VCaP (cell line): ENCODE data around the gene TMEM138.

Experiments
- H3K27ac ChIP-seq: fragments of 450-650 bp; 2 replicates; pipeline ENCODE4 v1.5.1; 2017
- TF ChIP-seq, protein P1 (sequence below): fragments of 450-650 bp; conservative IDR thresholded peaks from 2 replicates; pipeline ENCODE4 v1.5.1; 2017; ENCODE audit warnings: mild to moderate bottlenecking, moderate library complexity

TMEM138 gene

DNA sequence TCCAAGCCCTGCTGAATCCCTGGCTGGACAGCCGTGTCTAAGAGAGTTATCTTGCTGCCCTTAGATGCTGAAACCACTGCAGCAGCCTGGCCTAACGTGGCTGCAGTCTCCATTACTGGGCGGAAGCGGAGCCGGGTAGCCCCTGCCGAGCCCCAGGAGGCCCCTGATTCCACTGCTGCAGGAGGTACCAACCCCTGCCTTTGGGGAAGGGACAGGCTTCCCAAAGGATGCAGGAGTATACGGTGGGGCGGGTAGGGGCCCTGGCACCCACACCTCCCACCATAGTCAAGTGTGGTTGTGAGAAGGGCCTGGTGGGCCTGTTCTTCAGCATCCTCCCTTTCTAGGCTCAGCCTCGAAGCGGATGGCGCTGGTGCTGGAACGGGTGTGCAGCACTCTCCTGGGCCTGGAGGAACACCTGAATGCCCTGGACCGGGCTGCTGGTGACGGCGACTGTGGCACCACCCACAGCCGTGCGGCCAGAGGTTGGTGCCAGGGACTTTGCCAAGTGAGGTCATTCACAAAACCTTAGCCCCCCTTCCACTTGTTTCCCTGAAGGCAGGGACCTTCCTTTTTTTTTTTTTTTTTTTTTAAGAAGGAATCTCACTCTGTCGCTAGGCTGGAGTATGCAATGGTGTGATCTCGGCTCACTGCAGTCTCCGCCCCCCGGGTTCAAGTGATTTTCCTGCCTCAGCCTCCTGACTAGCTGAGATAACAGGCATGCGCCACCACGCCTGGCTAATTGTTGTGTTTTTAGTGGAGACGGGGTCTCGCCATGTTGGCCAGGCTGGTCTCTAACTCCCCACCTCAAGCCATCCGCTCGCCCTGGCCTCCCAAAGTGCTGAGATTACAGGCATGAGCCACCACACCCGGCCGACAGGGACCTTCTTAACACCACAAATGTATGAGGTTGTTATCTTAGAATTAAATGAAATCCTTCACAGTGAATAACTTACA is 18.1 kb upstream of the TMEM138 start:
- H3K27ac ChIP-seq, result no peak overlapping the region
- TF ChIP-seq, protein P1, sequence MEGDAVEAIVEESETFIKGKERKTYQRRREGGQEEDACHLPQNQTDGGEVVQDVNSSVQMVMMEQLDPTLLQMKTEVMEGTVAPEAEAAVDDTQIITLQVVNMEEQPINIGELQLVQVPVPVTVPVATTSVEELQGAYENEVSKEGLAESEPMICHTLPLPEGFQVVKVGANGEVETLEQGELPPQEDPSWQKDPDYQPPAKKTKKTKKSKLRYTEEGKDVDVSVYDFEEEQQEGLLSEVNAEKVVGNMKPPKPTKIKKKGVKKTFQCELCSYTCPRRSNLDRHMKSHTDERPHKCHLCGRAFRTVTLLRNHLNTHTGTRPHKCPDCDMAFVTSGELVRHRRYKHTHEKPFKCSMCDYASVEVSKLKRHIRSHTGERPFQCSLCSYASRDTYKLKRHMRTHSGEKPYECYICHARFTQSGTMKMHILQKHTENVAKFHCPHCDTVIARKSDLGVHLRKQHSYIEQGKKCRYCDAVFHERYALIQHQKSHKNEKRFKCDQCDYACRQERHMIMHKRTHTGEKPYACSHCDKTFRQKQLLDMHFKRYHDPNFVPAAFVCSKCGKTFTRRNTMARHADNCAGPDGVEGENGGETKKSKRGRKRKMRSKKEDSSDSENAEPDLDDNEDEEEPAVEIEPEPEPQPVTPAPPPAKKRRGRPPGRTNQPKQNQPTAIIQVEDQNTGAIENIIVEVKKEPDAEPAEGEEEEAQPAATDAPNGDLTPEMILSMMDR, result no peak

DNA sequence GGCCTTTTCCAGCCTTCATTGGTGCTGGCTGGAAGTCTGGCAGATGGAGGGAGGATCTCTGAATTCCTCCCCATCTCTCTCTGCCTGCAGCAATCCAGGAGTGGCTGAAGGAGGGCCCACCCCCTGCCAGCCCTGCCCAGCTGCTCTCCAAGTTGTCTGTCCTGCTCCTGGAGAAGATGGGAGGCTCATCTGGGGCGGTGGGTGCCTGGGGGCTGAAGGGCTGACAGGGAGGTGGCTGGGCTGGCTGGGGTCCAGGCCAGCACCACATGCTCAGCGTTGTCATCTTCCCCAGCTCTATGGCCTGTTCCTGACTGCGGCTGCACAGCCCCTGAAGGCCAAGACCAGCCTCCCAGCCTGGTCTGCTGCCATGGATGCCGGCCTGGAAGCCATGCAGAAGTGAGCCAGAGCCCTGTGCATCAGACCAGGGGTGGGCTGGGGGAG is 17.0 kb upstream of the TMEM138 start:
- TF ChIP-seq, protein P1, result no peak
- H3K27ac ChIP-seq, result no peak overlapping the region; the same call in 1 of the 2 replicates

DNA sequence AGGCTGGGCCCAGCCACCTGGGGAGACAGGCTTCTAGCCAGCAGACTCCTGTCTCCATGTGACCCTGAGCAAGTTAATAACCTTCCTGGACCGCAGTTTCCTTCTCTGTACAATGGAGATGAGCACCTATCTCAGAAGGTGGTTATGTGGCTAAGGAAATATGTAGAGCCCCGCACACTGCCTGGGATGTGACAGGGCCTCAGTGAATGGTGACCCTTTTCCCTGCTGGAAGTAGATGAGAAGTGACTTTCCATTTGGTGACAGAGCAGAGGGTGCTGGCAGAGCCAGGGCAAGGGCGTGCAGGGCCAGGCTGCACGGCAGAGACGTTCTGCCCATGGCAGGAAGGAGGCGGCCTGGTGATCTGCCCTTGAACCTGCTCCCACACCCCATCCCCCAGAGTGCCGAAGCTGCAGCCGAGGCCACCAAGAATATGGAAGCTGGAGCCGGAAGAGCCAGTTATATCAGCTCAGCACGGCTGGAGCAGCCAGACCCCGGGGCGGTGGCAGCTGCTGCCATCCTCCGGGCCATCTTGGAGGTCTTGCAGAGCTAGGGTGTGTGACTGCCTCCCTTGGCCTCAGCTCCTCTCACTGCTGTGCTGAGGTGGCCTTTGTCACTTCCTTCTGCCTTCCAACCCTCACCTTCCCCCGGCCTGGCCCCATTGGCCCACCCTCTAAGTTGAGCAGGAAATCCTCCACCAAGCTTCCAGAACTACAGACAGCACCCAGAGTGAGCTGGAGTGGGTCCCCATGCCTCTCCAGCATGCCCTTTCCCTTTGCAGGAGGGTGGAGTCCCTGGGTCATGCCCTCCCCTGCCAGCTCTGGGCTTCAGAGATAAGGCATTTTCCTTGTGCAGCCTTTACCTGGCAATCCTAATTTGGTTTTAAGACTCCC is 16.0 kb upstream of the TMEM138 start:
- TF ChIP-seq, protein P1, result no peak
- no peak overlapping the region; the same call in 1 of the 2 replicates for H3K27ac ChIP-seq

DNA sequence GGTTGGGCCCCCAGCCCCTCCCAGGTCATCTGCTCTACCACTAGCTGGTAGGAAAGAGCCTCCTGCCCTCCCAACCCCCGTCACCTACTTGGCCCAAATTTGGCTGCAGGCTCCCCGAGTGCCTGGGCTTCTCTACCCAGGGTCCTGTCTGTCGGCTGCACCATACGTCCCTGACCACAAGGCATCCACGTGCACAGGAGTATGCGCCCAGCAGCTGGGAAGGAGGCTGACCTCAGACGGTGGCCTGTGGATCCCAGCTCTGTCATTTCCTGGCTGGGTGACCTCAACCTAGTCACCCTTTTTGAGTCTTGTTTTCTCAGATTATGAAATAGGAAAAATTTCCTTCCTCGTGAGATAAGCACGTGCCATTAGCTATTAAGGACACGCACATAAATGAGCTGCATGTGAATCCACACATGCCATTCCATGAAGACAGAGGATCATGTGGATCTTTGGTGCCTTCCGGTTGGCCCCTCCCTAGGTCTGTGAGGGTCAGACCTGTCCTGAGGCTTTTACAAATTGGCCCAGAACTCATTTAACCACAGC is 14.2 kb upstream of the TMEM138 start:
- TF ChIP-seq, protein P1, result no peak
- H3K27ac ChIP-seq, result no peak overlapping the region

DNA sequence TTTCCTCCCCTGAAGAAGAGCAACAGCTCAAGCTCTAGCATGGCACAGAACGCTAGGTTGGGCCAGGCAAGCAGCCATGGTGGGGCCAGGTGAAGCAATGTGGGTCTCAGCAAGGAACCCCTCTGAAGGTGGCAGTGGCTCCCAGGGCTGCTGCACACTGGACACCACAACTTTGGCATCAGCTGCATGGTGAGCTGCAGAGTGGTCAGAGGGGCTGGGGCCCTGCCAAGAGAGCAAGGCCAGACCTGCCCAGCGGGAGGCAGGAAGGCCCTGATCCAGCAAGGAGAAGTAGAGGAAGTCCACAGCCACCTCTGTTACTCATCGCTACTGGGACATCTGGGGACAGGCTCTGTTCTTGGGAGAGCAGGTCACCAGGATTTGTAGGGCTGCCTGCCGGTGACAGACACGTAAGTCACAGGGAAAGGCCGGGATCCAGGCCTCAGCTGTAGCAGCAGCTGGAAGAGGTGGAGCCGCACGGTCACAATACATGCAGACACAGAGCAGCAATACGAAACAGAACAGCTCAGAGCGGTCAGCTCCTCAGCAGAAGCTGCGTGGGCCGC is 12.9 kb upstream of the TMEM138 start:
- TF ChIP-seq, protein P1, result no peak
- H3K27ac ChIP-seq, result no peak overlapping the region; the same call in 1 of the 2 replicates

DNA sequence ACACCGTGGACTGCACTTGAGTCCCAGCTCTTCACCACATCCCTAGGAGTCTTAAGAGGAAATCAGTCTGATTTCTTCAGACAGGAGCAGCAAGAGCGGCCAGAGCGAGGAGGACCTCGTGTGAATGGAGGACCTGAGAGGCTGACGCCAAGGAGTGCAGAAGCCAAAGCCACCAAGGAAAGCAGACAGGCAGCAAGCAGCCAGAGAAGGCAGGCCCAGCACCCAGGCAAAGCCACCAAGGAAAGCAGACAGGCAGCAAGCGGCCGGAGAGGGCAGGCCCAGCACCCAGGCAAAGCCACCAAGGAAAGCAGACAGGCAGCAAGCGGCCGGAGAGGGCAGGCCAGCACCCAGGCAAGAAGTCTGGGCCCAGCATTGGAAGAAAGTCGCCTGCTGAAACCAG is 12.3 kb upstream of the TMEM138 start:
- TF ChIP-seq, protein P1, result no peak
- H3K27ac ChIP-seq, result no peak overlapping the region; the same call in 1 of the 2 replicates
